C4-2B (cell line): ENCODE measurements around the gene KLK5.

ENCODE experiments used
- H3K27ac ChIP-seq: fragments of 450-650 bp; 2 replicates; pipeline ENCODE4 v1.5.1; 2017
- ZFX ChIP-seq: fragments of 450-650 bp; IDR thresholded peaks from 2 replicates; pipeline ENCODE4 v1.6.1; 2017
- TF ChIP-seq, protein P1 (sequence below): fragments of 450-650 bp; conservative IDR thresholded peaks from 2 replicates; pipeline ENCODE4 v1.5.1; 2017; ENCODE audit warnings: mild to moderate bottlenecking

Gene KLK5

DNA sequence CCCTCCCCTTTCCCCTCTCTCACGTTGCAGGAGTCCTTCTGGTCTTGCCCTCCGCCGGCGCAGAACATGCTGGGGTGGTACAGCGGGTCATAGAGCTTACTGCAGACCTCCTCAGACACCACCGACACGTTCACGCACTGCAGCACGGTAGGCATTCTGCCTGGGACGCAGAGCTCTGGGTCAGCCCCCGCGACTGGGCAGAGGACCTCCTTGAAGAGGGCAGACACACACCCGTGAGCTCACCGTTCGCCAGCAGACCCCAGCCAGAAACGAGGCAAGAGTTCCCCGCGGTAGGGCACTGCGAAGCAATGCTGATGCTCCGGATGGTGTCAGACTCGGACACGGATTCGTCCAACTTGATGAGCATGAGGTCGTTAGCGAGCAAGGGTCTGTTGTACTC, 44.5 kb downstream of the KLK5 start:
- TF ChIP-seq, protein P1, sequence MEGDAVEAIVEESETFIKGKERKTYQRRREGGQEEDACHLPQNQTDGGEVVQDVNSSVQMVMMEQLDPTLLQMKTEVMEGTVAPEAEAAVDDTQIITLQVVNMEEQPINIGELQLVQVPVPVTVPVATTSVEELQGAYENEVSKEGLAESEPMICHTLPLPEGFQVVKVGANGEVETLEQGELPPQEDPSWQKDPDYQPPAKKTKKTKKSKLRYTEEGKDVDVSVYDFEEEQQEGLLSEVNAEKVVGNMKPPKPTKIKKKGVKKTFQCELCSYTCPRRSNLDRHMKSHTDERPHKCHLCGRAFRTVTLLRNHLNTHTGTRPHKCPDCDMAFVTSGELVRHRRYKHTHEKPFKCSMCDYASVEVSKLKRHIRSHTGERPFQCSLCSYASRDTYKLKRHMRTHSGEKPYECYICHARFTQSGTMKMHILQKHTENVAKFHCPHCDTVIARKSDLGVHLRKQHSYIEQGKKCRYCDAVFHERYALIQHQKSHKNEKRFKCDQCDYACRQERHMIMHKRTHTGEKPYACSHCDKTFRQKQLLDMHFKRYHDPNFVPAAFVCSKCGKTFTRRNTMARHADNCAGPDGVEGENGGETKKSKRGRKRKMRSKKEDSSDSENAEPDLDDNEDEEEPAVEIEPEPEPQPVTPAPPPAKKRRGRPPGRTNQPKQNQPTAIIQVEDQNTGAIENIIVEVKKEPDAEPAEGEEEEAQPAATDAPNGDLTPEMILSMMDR = no peak
- peak; percentile 50; the same call in 1 of the 2 replicates for TF ChIP-seq ZFX
- H3K27ac ChIP-seq = peak overlapping the region; percentile 90

GRCh38 chr19:50906217-50906616, 46.6 kb downstream of the KLK5 start:
- TF ChIP-seq, protein P1 = peak; percentile 63; the same call in 1 of the 2 replicates
- no peak for TF ChIP-seq ZFX

DNA sequence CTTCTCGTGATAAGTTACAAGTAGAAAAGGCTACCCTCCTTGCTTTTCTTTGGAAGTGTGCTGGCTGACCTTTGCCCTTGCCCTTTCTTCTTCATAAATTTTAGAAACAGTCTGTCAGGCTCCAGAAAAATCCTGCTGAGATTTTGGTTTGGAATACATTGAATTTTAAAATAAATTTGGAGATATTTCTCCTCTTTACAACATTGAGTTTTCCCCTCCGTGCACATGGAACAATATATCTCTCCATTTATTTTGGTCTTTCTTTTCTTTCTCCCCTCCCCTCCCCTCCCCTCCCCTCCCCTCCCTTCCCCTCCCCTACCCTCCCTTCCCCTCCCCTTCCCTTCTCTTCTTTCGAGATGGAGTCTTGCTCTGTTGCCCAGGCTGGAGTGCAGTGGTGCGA, 50.2 kb downstream of the KLK5 start:
- no peak for TF ChIP-seq ZFX
- TF ChIP-seq, protein P1 = no peak
- no peak overlapping the region for H3K27ac ChIP-seq

More at GRCh38 chr19:50906217-50906616, 46.6 kb downstream of the KLK5 start:
- peak overlapping the region; percentile 7; the same call in 1 of the 2 replicates for H3K27ac ChIP-seq

- TF ChIP-seq, protein P1 = no peak
- TF ChIP-seq ZFX = no peak
- H3K27ac ChIP-seq = no peak overlapping the region; the same call in 1 of the 2 replicates
Measured at GRCh38 chr19:50899569-50899968, 53.3 kb downstream of the KLK5 start.

GRCh38 chr19:50898018-50898417, 54.8 kb downstream of the KLK5 start:
- peak overlapping the region; percentile 100; the same call in 1 of the 2 replicates for H3K27ac ChIP-seq
- TF ChIP-seq, protein P1 = no peak
- no peak for TF ChIP-seq ZFX

DNA sequence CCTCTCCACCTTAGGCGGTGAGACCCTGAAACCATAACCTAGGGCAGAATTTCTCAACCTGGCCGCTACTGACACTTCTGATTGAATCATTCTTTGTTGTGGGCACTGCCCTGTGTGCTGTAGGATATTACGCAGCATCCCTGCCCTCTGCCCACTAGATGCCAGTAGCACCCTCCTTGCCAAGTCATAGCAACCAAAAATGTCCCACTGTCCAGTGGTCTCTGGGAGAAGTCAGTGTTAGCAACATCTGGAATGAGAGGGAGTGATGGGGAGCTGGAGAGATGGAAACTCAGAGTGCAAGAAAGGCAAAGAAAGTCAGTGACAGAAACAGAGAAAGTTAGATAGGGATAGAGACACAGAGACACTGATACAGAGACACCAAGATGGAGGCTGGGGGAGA, 55.2 kb downstream of the KLK5 start:
- peak overlapping the region; percentile 100 for H3K27ac ChIP-seq
- no peak for TF ChIP-seq ZFX
- TF ChIP-seq, protein P1 = no peak

GRCh38 chr19:50897191-50897607, 55.6 kb downstream of the KLK5 start:
- peak overlapping the region; percentile 100 for H3K27ac ChIP-seq
- TF ChIP-seq, protein P1 = no peak
- no peak for TF ChIP-seq ZFX
